ENCODE results near the gene CAMKK2.

DNA sequence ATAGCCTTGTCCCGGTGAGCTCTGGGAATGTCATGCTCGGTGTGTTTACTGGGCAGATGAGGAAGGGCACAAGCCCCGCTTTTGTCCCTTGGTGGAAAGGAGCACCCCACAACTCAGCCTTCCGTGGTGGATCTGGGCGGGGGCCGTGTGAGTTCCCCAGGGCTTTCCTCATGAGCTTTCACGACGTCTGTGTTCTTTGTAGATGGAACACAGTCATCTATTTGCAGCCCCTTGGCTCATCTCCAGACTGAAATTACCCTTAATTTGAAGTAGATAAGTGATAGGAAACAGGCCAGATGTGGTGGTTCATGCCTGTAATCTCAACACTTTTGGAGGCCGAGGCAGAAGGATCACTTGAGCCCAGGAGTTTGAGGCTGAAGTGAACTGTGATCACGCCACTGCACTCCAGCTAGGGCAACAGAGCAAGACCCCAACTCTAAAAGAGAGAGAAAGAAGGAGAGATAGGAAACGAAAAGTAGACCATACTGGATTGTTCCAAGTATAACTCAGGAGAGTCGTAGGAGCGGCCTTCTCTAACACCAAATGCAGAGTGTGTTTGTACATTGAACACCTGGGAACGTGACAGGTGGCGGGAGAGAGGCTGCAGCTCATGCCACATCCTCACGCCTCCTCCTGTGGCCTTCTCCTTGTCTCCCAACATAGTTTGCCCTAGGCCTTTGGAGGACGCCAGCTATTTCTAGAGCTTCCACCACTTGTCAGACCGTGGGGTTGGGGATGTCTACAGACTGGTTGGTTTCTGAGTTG, 77.7 kb downstream of the CAMKK2 start:
- TF ChIP-seq POLR2AphosphoS5 (IDR thresholded peaks at IDR 0.05), result no peak
- TF ChIP-seq, protein P1, sequence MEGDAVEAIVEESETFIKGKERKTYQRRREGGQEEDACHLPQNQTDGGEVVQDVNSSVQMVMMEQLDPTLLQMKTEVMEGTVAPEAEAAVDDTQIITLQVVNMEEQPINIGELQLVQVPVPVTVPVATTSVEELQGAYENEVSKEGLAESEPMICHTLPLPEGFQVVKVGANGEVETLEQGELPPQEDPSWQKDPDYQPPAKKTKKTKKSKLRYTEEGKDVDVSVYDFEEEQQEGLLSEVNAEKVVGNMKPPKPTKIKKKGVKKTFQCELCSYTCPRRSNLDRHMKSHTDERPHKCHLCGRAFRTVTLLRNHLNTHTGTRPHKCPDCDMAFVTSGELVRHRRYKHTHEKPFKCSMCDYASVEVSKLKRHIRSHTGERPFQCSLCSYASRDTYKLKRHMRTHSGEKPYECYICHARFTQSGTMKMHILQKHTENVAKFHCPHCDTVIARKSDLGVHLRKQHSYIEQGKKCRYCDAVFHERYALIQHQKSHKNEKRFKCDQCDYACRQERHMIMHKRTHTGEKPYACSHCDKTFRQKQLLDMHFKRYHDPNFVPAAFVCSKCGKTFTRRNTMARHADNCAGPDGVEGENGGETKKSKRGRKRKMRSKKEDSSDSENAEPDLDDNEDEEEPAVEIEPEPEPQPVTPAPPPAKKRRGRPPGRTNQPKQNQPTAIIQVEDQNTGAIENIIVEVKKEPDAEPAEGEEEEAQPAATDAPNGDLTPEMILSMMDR (IDR thresholded peaks at IDR 0.05 in 8 of 11, conservative IDR thresholded peaks at IDR 0.05 in 3 of 11), result no peak
- no peak for TF ChIP-seq POLR2A (IDR thresholded peaks at IDR 0.05)
